OCI-LY1 (cell line): Measurements from ENCODE around the gene CRYL1.

ENCODE experiments used
- H2AFZ ChIP-seq: fragments of 200-600 bp; sonication (generic), shearing (Covaris generic); 2 replicates; pipeline ENCODE4 v1.6.0; 2014; ENCODE audit warnings: antibody characterized with exemption, mild to moderate bottlenecking, low read length
- H3F3A ChIP-seq: fragments of 200-600 bp; sonication (generic), shearing (Covaris generic); 2 replicates; pipeline ENCODE4 v1.6.0; 2014; ENCODE audit warnings: mild to moderate bottlenecking, antibody characterized with exemption, low read length, moderate library complexity; ENCODE audit not compliant: insufficient read depth
- H3K27ac ChIP-seq: fragments of 200-600 bp; sonication (generic); 2 replicates; pipeline ENCODE4 v1.5.1; 2014; ENCODE audit warnings: low read length, mixed run types, mild to moderate bottlenecking, low read depth; ENCODE audit not compliant: poor library complexity, severe bottlenecking
- H3K27me3 ChIP-seq: fragments of 200-600 bp; sonication (generic); 2 replicates; pipeline ENCODE4 v1.6.0; 2014; ENCODE audit warnings: antibody characterized with exemption, mild to moderate bottlenecking, low read length, moderate library complexity; ENCODE audit not compliant: insufficient read depth
- H3K36me3 ChIP-seq: fragments of 200-600 bp; sonication (generic); 2 replicates; pipeline ENCODE4 v1.6.1; 2014; ENCODE audit warnings: mild to moderate bottlenecking, antibody characterized with exemption, low read length, moderate library complexity, mixed read lengths; ENCODE audit not compliant: insufficient read depth
- H3K4me1 ChIP-seq: fragments of 200-600 bp; sonication (generic); 2 replicates; pipeline ENCODE4 v1.5.1; 2014; ENCODE audit warnings: mild to moderate bottlenecking, low read length, moderate library complexity; ENCODE audit not compliant: insufficient read depth, severe bottlenecking
- H3K4me2 ChIP-seq: fragments of 200-600 bp; sonication (generic), shearing (Covaris generic); 2 replicates; pipeline ENCODE4 v1.6.1; 2014; ENCODE audit warnings: low read length
- H3K4me3 ChIP-seq: fragments of 200-600 bp; sonication (generic); 2 replicates; pipeline ENCODE4 v1.5.1; 2014; ENCODE audit warnings: low read length, low read depth, mild to moderate bottlenecking, mixed read lengths; ENCODE audit not compliant: poor library complexity, severe bottlenecking
- H3K79me2 ChIP-seq: fragments of 200-600 bp; shearing (Covaris generic); 2 replicates; pipeline ENCODE4 v1.6.1; 2016; ENCODE audit warnings: mixed run types, low read length, mixed read lengths; ENCODE audit not compliant: insufficient read depth
- H3K9ac ChIP-seq: fragments of 200-600 bp; sonication (generic), shearing (Covaris generic); 2 replicates; pipeline ENCODE4 v1.6.1; 2014; ENCODE audit warnings: mild to moderate bottlenecking, low read length, mixed read lengths
- H3K9me2 ChIP-seq: fragments of 200-600 bp; sonication (generic), shearing (Covaris generic); 2 replicates; pipeline ENCODE4 v1.6.1; 2014; ENCODE audit warnings: low read depth, mild to moderate bottlenecking, low read length, mixed read lengths
- H3K9me3 ChIP-seq: fragments of 200-600 bp; shearing (Covaris generic); 2 replicates; pipeline ENCODE4 v1.6.1; 2014; ENCODE audit warnings: low read length, mixed read lengths
- H4K20me1 ChIP-seq: fragments of 200-600 bp; sonication (generic), shearing (Covaris generic); 2 replicates; pipeline ENCODE4 v1.6.0; 2016; ENCODE audit warnings: mild to moderate bottlenecking, low read length; ENCODE audit not compliant: insufficient read depth
- EZH2 ChIP-seq: fragments of 200-600 bp; sonication (generic), shearing (Covaris generic); IDR thresholded peaks from 2 replicates; pipeline ENCODE4 v1.8.0; 2017; ENCODE audit warnings: borderline replicate concordance, mixed run types, mild to moderate bottlenecking, antibody characterized with exemption, low read length, moderate library complexity, mixed read lengths
- TF ChIP-seq, protein P1 (sequence below): fragments of 200-600 bp; sonication (generic), shearing (Covaris generic); IDR thresholded peaks from 2 replicates; pipeline ENCODE4 v1.5.1; 2017; ENCODE audit warnings: mild to moderate bottlenecking, antibody characterized with exemption, low read length, moderate library complexity, mixed read lengths

The CRYL1 gene

DNA sequence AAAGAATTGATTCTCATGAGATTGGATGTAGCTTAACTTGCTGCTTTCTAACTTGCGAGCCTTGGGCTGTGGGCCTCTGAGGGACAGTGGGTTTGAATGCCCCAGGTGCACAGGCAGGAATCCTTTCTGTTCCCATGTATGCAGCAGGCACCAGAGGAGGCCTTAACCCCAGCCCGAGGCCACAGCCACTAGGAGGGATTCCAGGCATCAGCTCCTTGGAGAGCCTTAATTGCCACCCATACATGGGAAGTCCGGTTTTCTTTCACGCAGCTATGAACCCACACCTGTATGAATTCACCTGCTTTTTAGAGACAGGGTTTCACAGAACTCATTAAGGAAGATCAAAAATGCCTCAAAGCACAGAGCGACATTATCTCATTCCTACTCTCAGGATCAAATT lies 117.9 kb downstream of the CRYL1 start:
- no peaks in the 10 kb centered on the region for H3F3A ChIP-seq
- no peak overlapping the region for H3K27ac ChIP-seq
- no peaks in the 10 kb centered on the region for H3K9me2 ChIP-seq
- H3K27me3 ChIP-seq, result no peaks in the 10 kb centered on the region
- no peaks in the 10 kb centered on the region for H3K9me3 ChIP-seq
- no peaks in the 10 kb centered on the region for H3K4me1 ChIP-seq
- H3K36me3 ChIP-seq, result no peaks in the 10 kb centered on the region
- H3K4me2 ChIP-seq, result no peak overlapping the region
- H3K79me2 ChIP-seq, result no peaks in the 10 kb centered on the region
- no peak overlapping the region for H3K9ac ChIP-seq
- H3K4me3 ChIP-seq, result no peak overlapping the region
- no peaks in the 10 kb centered on the region for H4K20me1 ChIP-seq
- H2AFZ ChIP-seq, result no peak overlapping the region
- TF ChIP-seq EZH2, result no peak
- TF ChIP-seq, protein P1, sequence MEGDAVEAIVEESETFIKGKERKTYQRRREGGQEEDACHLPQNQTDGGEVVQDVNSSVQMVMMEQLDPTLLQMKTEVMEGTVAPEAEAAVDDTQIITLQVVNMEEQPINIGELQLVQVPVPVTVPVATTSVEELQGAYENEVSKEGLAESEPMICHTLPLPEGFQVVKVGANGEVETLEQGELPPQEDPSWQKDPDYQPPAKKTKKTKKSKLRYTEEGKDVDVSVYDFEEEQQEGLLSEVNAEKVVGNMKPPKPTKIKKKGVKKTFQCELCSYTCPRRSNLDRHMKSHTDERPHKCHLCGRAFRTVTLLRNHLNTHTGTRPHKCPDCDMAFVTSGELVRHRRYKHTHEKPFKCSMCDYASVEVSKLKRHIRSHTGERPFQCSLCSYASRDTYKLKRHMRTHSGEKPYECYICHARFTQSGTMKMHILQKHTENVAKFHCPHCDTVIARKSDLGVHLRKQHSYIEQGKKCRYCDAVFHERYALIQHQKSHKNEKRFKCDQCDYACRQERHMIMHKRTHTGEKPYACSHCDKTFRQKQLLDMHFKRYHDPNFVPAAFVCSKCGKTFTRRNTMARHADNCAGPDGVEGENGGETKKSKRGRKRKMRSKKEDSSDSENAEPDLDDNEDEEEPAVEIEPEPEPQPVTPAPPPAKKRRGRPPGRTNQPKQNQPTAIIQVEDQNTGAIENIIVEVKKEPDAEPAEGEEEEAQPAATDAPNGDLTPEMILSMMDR, result no peak

DNA sequence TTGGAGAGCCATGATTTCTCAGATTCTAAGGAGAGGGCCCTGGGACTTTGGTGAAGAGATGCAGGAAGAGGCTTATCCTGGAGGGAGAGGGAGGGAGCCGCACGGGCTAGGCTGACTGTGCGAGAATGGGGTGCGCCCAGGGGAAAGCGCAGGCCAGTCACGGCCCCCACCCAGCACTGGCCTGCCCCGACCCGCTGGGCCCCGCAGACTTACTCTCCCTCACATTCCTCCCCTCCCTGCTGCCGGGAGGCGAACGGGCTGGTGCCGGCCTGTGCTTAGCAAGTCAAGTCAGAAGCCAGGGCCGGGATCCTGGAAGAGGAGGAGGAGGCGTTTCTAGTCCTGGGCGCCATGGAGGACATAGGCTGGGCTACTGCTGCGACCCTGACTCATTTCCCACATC lies 120.0 kb downstream of the CRYL1 start:
- H3K4me1 ChIP-seq, result no peaks in the 10 kb centered on the region
- TF ChIP-seq, protein P1, result no peak
- TF ChIP-seq EZH2, result no peak
- H3K9me2 ChIP-seq, result no peaks in the 10 kb centered on the region
- H3K9me3 ChIP-seq, result no peaks in the 10 kb centered on the region
- no peaks in the 10 kb centered on the region for H3K36me3 ChIP-seq
- H3K9ac ChIP-seq, result no peak overlapping the region
- H3K4me3 ChIP-seq, result no peak overlapping the region
- no peaks in the 10 kb centered on the region for H3F3A ChIP-seq
- no peak overlapping the region for H2AFZ ChIP-seq
- H3K4me2 ChIP-seq, result no peak overlapping the region
- H3K27me3 ChIP-seq, result no peaks in the 10 kb centered on the region
- H3K27ac ChIP-seq, result no peak overlapping the region
- no peaks in the 10 kb centered on the region for H4K20me1 ChIP-seq
- H3K79me2 ChIP-seq, result no peaks in the 10 kb centered on the region

DNA sequence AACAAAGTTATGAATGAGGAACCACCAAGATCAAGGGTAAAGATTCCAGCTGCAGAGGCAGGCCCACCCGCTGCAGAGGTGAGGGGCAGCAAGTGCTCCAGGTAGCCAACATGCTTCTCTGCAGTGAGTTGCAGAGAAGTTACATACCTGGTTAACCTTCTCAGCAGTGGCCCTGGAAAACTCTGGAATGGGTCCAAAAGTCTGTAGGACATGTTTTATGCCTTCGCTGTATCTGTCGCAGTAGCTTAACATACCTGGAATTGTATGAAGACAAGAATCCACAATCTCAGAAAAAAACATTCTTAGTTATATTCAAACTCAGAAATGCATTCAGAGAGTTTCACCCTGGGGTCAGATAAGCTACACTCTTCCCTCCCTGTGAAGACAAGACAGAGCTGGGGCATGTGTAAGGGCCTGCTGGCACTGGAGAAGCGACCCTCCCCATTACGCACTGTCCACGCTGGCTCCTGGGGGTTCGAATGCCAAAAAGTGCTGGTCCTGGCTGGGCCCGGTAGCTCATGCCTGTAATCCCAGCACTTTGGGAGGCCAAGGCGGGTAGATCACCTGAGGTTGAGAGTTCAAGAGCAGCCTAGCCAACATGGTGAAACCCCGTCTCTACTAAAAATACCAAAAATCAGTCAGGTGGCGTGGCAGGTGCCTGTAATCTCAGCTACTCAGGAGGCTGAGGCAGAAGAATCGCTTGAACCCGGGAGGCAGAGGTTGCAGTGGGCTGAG lies 121.0 kb downstream of the CRYL1 start:
- no peaks in the 10 kb centered on the region for H4K20me1 ChIP-seq
- H3K9me2 ChIP-seq, result no peaks in the 10 kb centered on the region
- no peak for TF ChIP-seq EZH2
- TF ChIP-seq, protein P1, result no peak
- no peak overlapping the region for H2AFZ ChIP-seq
- H3F3A ChIP-seq, result no peaks in the 10 kb centered on the region
- H3K4me1 ChIP-seq, result no peaks in the 10 kb centered on the region
- no peak overlapping the region for H3K9ac ChIP-seq
- no peak overlapping the region for H3K4me2 ChIP-seq
- no peak overlapping the region for H3K27ac ChIP-seq
- H3K79me2 ChIP-seq, result no peaks in the 10 kb centered on the region
- H3K9me3 ChIP-seq, result no peaks in the 10 kb centered on the region
- no peaks in the 10 kb centered on the region for H3K27me3 ChIP-seq
- no peaks in the 10 kb centered on the region for H3K36me3 ChIP-seq
- no peak overlapping the region for H3K4me3 ChIP-seq
